HG02938 (cell line): Measurements from ENCODE around the gene ZNF830.
"Not testable (repeated sequence)": the region's sequence is repeated elsewhere in the genome, so short reads cannot be mapped to it uniquely, and the experiment has no call there.

Source experiments
- ATAC-seq: cut with Tn5 transposase; IDR thresholded peaks from one replicate; pipeline ENCODE4 v1.9.1; 2021; ENCODE audit warnings: mild to moderate bottlenecking, moderate library complexity; ENCODE audit not compliant: unreplicated experiment

ZNF830 gene

GRCh38 chr17:34990921-34991365 lies 29.6 kb downstream of the ZNF830 start:
- no peak for ATAC-seq

GRCh38 chr17:34991606-34992005 lies 30.3 kb downstream of the ZNF830 start:
- no peak for ATAC-seq

DNA sequence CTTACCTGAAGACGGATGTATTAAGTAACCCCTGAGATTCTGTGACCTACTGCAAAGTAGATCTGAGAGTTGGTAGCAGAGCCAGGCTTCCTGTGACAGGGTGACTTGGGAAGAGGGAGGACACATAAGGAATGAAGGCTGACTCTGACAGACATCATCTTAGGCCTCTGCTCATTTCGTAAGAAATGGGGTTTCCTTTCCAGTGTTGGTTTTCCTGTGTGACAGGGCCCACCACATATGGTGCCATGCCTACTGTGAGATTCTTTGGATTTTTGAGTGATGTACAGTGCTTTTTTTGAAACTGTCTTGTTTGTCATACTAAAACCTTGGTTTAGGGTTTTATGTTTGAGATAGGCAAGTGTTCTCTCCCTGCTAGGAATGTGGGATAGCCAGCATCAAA lies 31.7 kb downstream of the ZNF830 start:
- ATAC-seq, result no peak

GRCh38 chr17:34996422-34997285 lies 35.3 kb downstream of the ZNF830 start:
- ATAC-seq, result no peak

- no peak for ATAC-seq
Observed at GRCh38 chr17:34997355-34997862, 36.1 kb downstream of the ZNF830 start.

GRCh38 chr17:34998205-34998604 lies 36.9 kb downstream of the ZNF830 start:
- no peak for ATAC-seq

DNA sequence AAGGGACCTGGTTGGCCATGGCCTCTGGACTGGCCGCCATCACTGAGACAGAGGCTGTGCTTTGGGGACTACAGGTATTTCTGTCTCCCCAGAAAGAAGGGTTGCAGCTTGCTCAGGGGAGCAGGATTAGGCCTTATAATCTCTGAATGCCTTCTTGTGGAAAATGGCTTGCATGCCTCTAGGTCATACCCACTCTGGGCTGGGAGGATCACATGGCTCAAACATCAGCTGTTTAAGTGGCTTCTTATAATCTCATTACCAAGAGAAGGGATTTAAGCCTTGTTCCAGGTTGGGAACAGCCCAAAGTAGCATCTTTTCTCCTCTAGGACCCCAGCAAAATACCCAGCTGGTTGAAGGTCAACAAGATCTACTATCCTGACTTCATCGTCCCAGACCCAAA lies 38.1 kb downstream of the ZNF830 start:
- ATAC-seq, result no peak

DNA sequence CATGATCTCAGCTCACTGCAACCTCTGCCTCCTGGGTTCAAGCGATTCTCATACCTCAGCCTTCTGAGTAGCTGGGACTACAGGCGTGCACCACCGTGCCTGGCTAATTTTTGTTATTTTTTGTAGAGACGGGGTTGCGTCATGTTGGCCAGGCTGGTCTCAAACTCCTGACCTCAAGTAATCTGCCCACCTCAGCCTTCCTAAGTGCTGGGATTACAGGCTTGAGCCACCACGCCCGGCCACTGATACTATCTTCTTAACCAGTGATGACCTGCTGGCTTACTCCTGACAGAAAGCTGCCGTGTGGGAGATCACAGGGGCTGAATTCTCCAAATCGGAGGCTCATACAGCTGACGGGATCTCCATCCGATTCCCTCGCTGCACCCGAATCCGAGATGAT lies 39.6 kb downstream of the ZNF830 start:
- ATAC-seq, result not testable (repeated sequence)

DNA sequence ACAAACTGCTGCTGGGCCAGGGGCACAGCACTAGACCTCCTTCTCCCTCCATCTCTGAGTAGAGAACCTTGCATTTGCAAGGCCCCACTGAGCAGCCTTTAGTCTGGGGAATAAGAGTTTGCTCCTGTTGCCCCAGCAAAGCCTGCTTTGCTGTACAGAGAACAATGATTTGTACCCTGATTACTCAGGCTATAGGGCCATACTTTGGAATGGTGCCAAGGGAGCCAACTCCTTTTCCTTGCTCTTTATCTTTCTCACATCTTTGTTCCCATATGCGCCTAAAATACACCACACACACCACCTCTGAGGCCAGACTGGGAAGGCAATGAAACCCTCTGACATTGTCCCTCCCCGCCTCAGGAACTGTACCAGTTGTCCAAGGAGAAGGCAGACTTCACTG lies 40.2 kb downstream of the ZNF830 start:
- ATAC-seq, result no peak

GRCh38 chr17:35002876-35003551 lies 41.7 kb downstream of the ZNF830 start:
- no peak for ATAC-seq

DNA sequence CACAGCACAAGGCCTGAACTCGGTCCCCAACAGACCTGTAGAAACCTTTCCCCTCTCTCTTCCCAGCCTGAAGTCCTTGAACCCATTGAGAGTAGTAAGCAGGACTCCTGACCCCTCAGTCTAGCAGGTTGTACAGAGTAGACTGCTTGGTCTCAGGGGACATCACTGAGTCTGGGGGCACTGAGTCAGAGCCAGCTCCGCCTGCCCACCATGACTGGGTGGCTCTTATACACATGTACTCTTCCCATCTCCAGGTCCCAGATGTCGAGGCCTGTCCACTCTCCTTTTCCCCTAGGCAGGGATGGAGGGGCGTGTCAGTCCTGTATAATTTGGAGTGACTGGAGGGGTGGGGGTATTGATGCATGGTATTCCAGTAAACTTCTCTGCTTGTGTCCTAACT lies 42.4 kb downstream of the ZNF830 start:
- ATAC-seq, result no peak

DNA sequence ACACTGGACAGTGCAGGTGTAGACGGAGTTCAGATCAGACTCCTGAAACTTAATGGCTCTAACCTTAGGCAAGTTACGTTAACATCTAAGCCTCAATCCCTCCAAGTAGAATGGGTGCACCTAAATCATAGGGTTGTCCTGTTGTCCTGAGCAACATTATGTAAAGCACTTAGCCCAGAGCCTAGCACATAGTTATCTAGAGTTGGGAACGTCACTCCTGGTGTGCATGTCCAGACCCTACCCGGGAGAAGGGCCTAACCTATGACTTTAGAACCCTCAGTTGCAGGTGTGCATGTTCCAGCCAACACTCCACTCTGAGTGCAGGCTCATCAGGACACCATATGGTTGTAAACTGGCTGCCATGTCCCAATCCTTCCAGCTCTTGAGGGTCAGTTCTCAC lies 45.0 kb downstream of the ZNF830 start:
- ATAC-seq, result no peak

GRCh38 chr17:35006961-35007360 lies 45.6 kb downstream of the ZNF830 start:
- no peak for ATAC-seq

GRCh38 chr17:35010093-35010492 lies 48.8 kb downstream of the ZNF830 start:
- ATAC-seq, result no peak

- no peak for ATAC-seq
Observed at GRCh38 chr17:35011671-35012216, 50.4 kb downstream of the ZNF830 start.
